ENCODE measurements around the gene CARMIL1.

The CARMIL1 gene

DNA sequence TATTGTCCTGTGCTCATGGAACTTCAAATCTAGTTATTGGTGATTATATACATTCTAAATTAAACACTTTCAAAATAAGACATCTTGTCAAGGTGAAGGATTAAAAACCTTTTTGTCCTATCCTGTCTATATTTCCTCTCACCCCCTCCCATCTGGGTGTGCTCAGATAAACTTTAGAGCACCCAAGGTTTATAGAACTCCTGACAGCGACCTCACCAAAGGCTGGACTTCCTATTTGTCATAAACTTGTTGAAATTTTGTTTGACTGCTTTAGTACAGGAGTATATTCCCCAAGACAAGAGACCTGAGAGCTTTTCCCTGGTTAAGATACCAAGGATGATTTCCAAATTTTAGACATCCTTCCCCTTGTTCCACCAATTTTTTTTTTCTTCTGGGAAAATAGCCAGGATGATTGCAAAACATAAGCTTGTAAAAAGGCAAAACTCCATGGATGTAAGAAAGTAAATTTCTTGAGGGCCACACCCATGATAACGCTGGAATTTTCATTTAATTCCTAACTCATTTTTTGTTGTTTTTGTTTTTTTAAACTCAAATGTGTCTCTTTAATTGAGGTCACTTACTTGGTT, 33.0 kb downstream of the CARMIL1 start:
- no peak for DNase-seq (ENCODE audit: low read depth)
- TF ChIP-seq, protein P1, sequence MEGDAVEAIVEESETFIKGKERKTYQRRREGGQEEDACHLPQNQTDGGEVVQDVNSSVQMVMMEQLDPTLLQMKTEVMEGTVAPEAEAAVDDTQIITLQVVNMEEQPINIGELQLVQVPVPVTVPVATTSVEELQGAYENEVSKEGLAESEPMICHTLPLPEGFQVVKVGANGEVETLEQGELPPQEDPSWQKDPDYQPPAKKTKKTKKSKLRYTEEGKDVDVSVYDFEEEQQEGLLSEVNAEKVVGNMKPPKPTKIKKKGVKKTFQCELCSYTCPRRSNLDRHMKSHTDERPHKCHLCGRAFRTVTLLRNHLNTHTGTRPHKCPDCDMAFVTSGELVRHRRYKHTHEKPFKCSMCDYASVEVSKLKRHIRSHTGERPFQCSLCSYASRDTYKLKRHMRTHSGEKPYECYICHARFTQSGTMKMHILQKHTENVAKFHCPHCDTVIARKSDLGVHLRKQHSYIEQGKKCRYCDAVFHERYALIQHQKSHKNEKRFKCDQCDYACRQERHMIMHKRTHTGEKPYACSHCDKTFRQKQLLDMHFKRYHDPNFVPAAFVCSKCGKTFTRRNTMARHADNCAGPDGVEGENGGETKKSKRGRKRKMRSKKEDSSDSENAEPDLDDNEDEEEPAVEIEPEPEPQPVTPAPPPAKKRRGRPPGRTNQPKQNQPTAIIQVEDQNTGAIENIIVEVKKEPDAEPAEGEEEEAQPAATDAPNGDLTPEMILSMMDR (IDR thresholded peaks at IDR 0.05; ENCODE audit: control insufficient read depth, extremely low read depth, insufficient read depth) = no peak
- no peak overlapping the region for H3K4me3 ChIP-seq (ENCODE audit: low read depth, low read length)

DNA sequence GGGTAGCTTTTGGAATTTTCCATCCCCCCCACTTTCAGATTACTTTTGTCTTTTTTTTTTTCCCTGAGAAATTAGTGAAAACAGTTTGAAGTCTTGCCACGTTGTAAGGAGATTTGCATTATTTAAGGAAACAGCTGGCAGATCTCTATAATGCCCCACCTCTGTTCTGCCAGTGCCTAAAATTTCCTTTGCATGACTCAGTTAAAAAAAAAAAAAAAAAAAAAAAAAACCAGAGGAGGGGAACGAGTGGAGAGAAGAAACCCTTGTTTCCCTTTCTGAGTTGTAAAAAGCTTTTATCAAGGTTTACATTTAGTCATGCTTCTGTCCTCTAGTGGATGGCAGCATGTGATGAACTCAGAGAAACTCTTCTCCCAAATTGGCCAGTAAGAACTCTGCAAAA, 33.5 kb downstream of the CARMIL1 start:
- no peak for DNase-seq (ENCODE audit: low read depth)
- TF ChIP-seq, protein P1 (IDR thresholded peaks at IDR 0.05; ENCODE audit: control insufficient read depth, extremely low read depth, insufficient read depth) = peak; percentile 17; the same call in 1 of the 2 replicates
- H3K4me3 ChIP-seq (ENCODE audit: low read depth, low read length) = no peak overlapping the region

DNA sequence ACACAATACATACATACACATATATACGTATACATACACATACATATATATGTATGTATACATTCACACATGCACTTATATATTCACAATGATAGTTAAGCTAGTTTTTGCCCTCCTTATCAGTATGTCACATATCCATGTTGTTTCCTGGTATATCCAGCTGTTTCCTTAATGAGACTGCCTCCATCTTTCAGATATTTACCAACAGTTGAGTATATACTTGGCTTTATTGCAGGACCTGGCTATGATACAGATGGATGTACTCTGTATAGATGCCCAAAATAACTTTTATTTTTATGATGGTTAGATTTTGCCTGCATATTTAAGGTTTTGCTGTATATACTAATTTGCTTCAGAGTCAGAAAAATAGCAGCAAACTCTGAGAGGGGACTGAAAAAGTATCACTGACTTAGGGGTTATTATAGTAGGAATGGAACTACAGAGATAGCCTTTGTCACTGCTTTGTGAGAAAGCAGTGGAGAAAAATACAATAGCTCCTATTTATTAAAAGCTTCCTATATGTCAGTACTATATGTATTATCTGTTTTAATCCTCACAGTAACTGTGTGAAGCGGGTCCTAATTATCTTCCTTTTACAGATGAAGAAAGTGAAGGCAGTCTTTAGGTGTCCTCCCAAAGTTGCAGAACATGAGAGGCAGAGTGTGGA, 35.5 kb downstream of the CARMIL1 start:
- TF ChIP-seq, protein P1 (IDR thresholded peaks at IDR 0.05; ENCODE audit: control insufficient read depth, extremely low read depth, insufficient read depth) = no peak
- H3K4me3 ChIP-seq (ENCODE audit: low read depth, low read length) = no peak overlapping the region
- DNase-seq (ENCODE audit: low read depth) = no peak

DNA sequence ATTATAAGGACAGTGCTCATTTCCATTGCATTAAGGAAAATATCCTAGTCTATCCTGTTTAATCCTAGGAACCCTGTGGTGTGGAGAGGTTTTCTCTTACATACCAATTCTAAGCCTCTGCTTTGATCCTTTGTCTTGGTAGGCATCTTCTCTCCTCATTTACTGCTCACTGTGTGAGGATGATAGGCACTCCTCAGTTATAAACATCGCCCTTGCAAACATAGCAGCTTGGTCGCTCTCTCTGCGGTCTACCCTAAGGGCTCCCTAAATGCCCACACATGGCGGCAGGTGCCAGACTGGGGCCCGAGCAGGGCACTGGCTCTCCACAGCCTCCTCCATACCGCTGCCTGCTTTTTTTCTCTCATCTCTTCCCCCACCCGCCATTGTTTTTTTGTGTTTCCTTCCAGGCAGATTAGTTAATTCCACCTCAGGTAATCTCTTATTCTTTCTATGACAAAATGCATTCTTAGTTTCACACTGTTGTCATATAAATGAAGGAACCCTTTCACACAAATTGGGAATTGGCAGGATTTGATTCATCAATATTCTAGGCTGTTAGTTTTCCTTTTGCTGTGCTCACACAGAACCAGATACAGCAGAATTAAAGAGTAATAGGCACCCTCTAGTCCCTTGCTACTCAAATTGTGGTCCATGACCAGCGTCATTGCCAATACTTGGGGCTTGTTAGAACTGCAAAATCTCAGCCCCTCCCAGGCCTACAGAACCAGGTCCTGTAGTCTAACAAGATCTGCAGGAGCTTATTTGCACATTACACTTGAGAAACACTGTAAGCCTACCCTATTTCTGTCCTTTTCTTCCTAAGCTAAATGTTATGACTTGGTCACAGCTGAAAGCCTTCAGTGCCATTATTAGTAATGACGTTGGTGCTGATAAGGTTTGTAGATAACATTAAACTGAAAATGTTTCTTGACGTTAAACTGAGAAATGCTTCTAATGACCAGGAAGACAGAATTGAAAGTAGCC, 36.3 kb downstream of the CARMIL1 start:
- TF ChIP-seq, protein P1 (IDR thresholded peaks at IDR 0.05; ENCODE audit: control insufficient read depth, extremely low read depth, insufficient read depth) = no peak
- no peak overlapping the region for H3K4me3 ChIP-seq (ENCODE audit: low read depth, low read length)
- DNase-seq (ENCODE audit: low read depth) = no peak

DNA sequence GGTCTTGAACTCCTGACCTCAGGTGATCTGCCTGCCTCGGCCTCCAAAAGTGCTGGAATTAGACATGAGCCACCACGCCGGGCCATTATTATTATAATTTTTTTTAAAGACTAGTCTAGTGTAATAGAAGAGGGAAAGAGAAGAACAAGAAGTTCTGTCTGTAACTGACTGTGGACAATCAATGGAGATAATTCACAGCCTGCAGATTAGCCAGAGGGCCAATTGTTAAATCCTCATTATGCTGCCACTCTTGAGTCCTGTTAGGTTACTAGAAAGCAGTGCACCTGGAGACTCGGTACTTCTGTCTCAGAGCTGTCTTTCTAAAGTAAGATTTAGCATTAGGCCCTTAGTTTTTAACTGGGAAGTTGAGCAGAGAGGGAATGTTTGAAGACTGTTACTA, 37.5 kb downstream of the CARMIL1 start:
- TF ChIP-seq, protein P1 (IDR thresholded peaks at IDR 0.05; ENCODE audit: control insufficient read depth, extremely low read depth, insufficient read depth) = no peak
- no peak for DNase-seq (ENCODE audit: low read depth)
- H3K4me3 ChIP-seq (ENCODE audit: low read depth, low read length) = no peak overlapping the region

DNA sequence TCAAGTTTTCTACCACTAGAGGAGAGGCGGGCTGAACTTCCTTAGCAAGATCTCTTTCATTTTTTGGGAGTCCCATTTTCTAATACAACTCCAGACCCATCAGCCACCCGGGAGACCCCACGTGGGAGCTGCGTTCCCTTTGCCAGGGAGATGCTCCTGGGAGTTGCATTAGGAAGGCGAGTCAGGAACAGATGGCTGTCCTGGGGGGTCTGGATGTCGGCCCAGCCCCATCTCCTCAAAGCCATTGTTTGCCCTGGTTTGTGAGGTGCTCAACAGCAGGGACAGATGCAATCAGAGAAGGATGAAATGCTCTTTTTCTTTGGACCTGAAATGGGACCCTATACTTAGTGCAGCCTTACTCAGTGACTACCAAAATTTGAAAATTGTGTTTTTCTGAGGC, 39.4 kb downstream of the CARMIL1 start:
- no peak overlapping the region for H3K4me3 ChIP-seq (ENCODE audit: low read depth, low read length)
- no peak for DNase-seq (ENCODE audit: low read depth)
- TF ChIP-seq, protein P1 (IDR thresholded peaks at IDR 0.05; ENCODE audit: control insufficient read depth, extremely low read depth, insufficient read depth) = no peak

All from LNCaP clone FGC (cell line).